WTC11 (cell line): ENCODE data around the gene CHRNB1. TPM values are rescaled to one million over a fixed set of nuclear protein-coding genes. Genes with fewer than 3 reads are reported as not detected.

Source experiments
- ATAC-seq: fragments of 200-7000 bp; cut with Tn5 transposase; 2 replicates; pipeline ENCODE4 v1.10.0; 2021; ENCODE audit warnings: mild to moderate bottlenecking, moderate library complexity
- CTCF ChIA-PET: fragments of 300-600 bp; sonication (Branson Sonifier 250); formaldehyde crosslinking; loops from one replicate; lab custom pipeline; 2021; ENCODE audit warnings: antibody characterized with exemption; lab: Charles Lee
- POLR2A ChIA-PET: fragments of 350-600 bp; sonication (Branson Sonifier 250); formaldehyde crosslinking; loops from one replicate; lab custom pipeline; 2021; ENCODE audit warnings: antibody characterized with exemption; lab: Charles Lee
- DNase-seq: peaks from one replicate; pipeline ENCODE4 v3.0.0; 2021; ENCODE audit warnings: low spot score
- H3K27ac Mint-ChIP-seq: 2 replicates; pipeline ENCODE4 v1.8.0; 2021; ENCODE audit warnings: mixed read lengths
- H3K27me3 Mint-ChIP-seq: 2 replicates; pipeline ENCODE4 v1.8.0; 2021; ENCODE audit warnings: low read depth, mild to moderate bottlenecking, moderate library complexity, mixed read lengths
- H3K36me3 Mint-ChIP-seq: 2 replicates; pipeline ENCODE4 v1.8.0; 2021; ENCODE audit warnings: mixed read lengths
- H3K4me1 Mint-ChIP-seq: 2 replicates; pipeline ENCODE4 v1.8.0; 2022; ENCODE audit warnings: mixed read lengths
- H3K4me3 Mint-ChIP-seq: 2 replicates; pipeline ENCODE4 v1.8.0; 2021; ENCODE audit warnings: mild to moderate bottlenecking, moderate library complexity, mixed read lengths
- H3K9me3 Mint-ChIP-seq: 2 replicates; pipeline ENCODE4 v1.8.0; 2021; ENCODE audit warnings: mixed read lengths
- CREB1 ChIP-seq: sonication (generic); formaldehyde crosslinking; IDR thresholded peaks from 2 replicates; pipeline ENCODE4 v1.8.0; 2023; ENCODE audit warnings: mild to moderate bottlenecking, missing genetic modification reagents
- E2F5 ChIP-seq: sonication (generic); formaldehyde crosslinking; IDR thresholded peaks from 2 replicates; pipeline ENCODE4 v1.8.1; 2022; ENCODE audit warnings: mild to moderate bottlenecking, moderate library complexity, missing genetic modification reagents
- ELF4 ChIP-seq: sonication (generic); formaldehyde crosslinking; IDR thresholded peaks from 2 replicates; pipeline ENCODE4 v1.8.1; 2022; ENCODE audit warnings: low read depth, mild to moderate bottlenecking, moderate library complexity, missing genetic modification reagents
- ETV6 ChIP-seq: sonication (generic); formaldehyde crosslinking; IDR thresholded peaks from 2 replicates; pipeline ENCODE4 v1.8.1; 2022; ENCODE audit warnings: mild to moderate bottlenecking, missing genetic modification reagents
- FOXP1 ChIP-seq: sonication (generic); formaldehyde crosslinking; IDR thresholded peaks from 2 replicates; pipeline ENCODE4 v1.8.0; 2022; ENCODE audit warnings: missing genetic modification reagents, mild to moderate bottlenecking, moderate library complexity, borderline replicate concordance
- FOXP4 ChIP-seq: sonication (generic); formaldehyde crosslinking; IDR thresholded peaks from 2 replicates; pipeline ENCODE4 v1.8.0; 2022; ENCODE audit warnings: mild to moderate bottlenecking, missing genetic modification reagents
- GTF2I ChIP-seq: fragments of 250-450 bp; sonication (Bioruptor Pico); conservative IDR thresholded peaks from 2 replicates; pipeline ENCODE4 v1.4.0; 2021; ENCODE audit warnings: mild to moderate bottlenecking
- IRF2 ChIP-seq: sonication (generic); formaldehyde crosslinking; IDR thresholded peaks from 2 replicates; pipeline ENCODE4 v1.8.0; 2022; ENCODE audit warnings: low read depth, missing genetic modification reagents, borderline replicate concordance
- MLX ChIP-seq: sonication (generic); formaldehyde crosslinking; IDR thresholded peaks from 2 replicates; pipeline ENCODE4 v1.8.1; 2023; ENCODE audit warnings: mild to moderate bottlenecking, missing genetic modification reagents, moderate library complexity
- NFATC4 ChIP-seq: fragments of 250-450 bp; sonication (Bioruptor Pico); IDR thresholded peaks from 2 replicates; pipeline ENCODE4 v1.9.0; 2021; ENCODE audit warnings: mild to moderate bottlenecking
- NR1H2 ChIP-seq: sonication (generic); formaldehyde crosslinking; IDR thresholded peaks from 2 replicates; pipeline ENCODE4 v1.9.0; 2021; ENCODE audit warnings: mild to moderate bottlenecking, moderate library complexity, missing genetic modification reagents
- OVOL2 ChIP-seq: fragments of 250-450 bp; sonication (Bioruptor Pico); IDR thresholded peaks from 2 replicates; pipeline ENCODE4 v1.9.0; 2021; ENCODE audit warnings: mild to moderate bottlenecking, borderline replicate concordance
- PRRX2 ChIP-seq: fragments of 250-450 bp; sonication (Bioruptor Pico); IDR thresholded peaks from 2 replicates; pipeline ENCODE4 v1.8.0; 2021; ENCODE audit warnings: mild to moderate bottlenecking
- RELA ChIP-seq: sonication (generic); formaldehyde crosslinking; IDR thresholded peaks from 2 replicates; pipeline ENCODE4 v1.8.1; 2022; ENCODE audit warnings: missing genetic modification reagents, mild to moderate bottlenecking, borderline replicate concordance
- STAT6 ChIP-seq: sonication (generic); formaldehyde crosslinking; conservative IDR thresholded peaks from 2 replicates; pipeline ENCODE4 v1.8.1; 2023; ENCODE audit warnings: mild to moderate bottlenecking, low read depth, missing genetic modification reagents, moderate library complexity
- ZMAT4 ChIP-seq: fragments of 250-450 bp; sonication (Bioruptor Pico); IDR thresholded peaks from 2 replicates; pipeline ENCODE4 v1.9.0; 2021; ENCODE audit warnings: mild to moderate bottlenecking
- ZNF219 ChIP-seq: sonication (generic); formaldehyde crosslinking; IDR thresholded peaks from 2 replicates; pipeline ENCODE4 v1.8.0; 2023; ENCODE audit warnings: missing genetic modification reagents, mild to moderate bottlenecking, borderline replicate concordance
- ZNF281 ChIP-seq: sonication (generic); formaldehyde crosslinking; IDR thresholded peaks from 2 replicates; pipeline ENCODE4 v1.8.0; 2023; ENCODE audit warnings: mild to moderate bottlenecking, missing genetic modification reagents
- ZSCAN18 ChIP-seq: fragments of 250-450 bp; sonication (Bioruptor Pico); IDR thresholded peaks from 2 replicates; pipeline ENCODE4 v2.1.2; 2022; ENCODE audit warnings: mild to moderate bottlenecking, moderate library complexity
- total RNA-seq: library from RNA; stranded (reverse); gene quantifications from 3 replicates; pipeline ENCODE4 v1.2.3, GENCODE V29; 2021

Gene CHRNB1
- total RNA-seq, 1 experiment from 2014 or later = 16.0 TPM

- Mint-ChIP-seq H3K27me3 (no peaks in the 10 kb centered on the region), H3K4me3 (no peak overlapping the region)
Observed at GRCh38 chr17:7416323-7416722, 28.5 kb upstream of the CHRNB1 start.

More at GRCh38 chr17:7416323-7416722, 28.5 kb upstream of the CHRNB1 start:
- POLR2A ChIA-PET = no interaction called here
- H3K9me3 Mint-ChIP-seq = no peaks in the 10 kb centered on the region
- no peak overlapping the region for H3K27ac Mint-ChIP-seq
- no peak for ATAC-seq
- TF ChIP-seq ZMAT4 (CRISPR knock-in tag) (no peak), ZNF281 (no peak), IRF2 (CRISPR knock-in tag) (no peak), ZSCAN18 (CRISPR knock-in tag) (no peak), E2F5 (CRISPR knock-in tag) (no peak), ZNF219 (no peak), FOXP1 (CRISPR knock-in tag) (no peak), ELF4 (CRISPR knock-in tag) (no peak), RELA (CRISPR knock-in tag) (no peak), MLX (CRISPR knock-in tag) (no peak), NFATC4 (no peak), ETV6 (CRISPR knock-in tag) (no peak), FOXP4 (CRISPR knock-in tag) (no peak), PRRX2 (no peak), NR1H2 (no peak), STAT6 (CRISPR knock-in tag) (no peak), GTF2I (CRISPR knock-in tag) (no peak), CREB1 (CRISPR knock-in tag) (no peak), OVOL2 (CRISPR knock-in tag) (no peak)
- DNase-seq = no peak
- H3K4me1 Mint-ChIP-seq = peaks cover 26% of the 10 kb centered on the region
- CTCF ChIA-PET = no interaction called here
- peaks cover 18% of the 10 kb centered on the region; the same call in 1 of the 2 replicates for H3K36me3 Mint-ChIP-seq
